Measurements from ENCODE around the gene MROH9.
"Not testable (repeated sequence)": the region's sequence is repeated elsewhere in the genome, so short reads cannot be mapped to it uniquely, and the experiment has no call there.

The MROH9 gene, protein sequence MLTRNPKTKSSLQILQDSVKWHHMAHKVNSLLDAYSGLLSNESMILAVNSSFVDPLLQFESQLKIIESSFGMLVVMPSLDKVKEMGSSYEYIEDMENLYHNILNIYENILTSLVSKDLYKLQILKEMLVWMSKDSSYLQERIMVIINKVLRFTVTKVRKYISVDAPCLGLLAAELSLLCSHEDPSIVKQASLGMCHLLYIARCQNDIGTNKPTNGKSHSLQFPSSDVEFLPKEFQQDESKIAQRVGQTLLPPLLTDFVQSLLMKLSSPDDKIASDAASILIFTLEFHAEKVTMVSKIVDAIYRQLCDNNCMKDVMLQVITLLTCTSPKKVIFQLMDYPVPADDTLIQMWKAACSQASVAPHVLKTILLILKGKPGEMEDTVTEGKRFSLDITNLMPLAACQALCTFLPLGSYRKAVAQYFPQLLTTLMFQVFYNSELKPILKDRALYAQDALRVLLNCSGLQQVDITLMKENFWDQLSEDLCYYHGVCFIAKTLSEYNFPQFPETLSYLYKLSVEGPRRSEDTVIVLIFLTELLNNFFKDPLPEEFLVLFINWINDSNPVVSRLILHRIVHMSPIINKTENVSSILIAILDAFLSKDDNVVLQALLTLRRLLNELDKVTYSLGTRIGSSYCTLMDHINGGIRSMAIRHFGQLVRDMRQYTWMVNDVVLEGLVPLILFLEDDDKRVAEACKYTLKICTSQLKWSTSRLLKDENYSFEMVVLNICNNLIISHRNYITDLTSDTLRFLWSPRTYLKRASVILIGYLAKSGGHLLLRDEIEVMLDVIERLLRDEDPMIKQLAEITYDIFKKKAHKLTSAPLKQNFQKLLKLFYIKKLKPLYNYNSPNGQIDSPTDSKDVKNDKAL

GRCh38 chr1:170935231-170935630, at the start of gene MROH9:
Gene MROH9, plus strand, starts transcription at chr1:170935534. Its CDS starts 10,023 bp downstream, at chr1:170945557.
- no peak within 1 kb of the TSS for H3K4me3 Mint-ChIP-seq
- no peaks in the 10 kb centered on the region for H3K4me1 Mint-ChIP-seq (ENCODE audit: low read depth)
- no peak within 1 kb of the TSS for H3K27ac Mint-ChIP-seq
- H3K36me3 Mint-ChIP-seq (ENCODE audit: low read depth), result no peaks in the 10 kb centered on the region
- no peaks in the 10 kb centered on the region for H3K9me3 Mint-ChIP-seq
- no peak for DNase-seq
- H3K27me3 Mint-ChIP-seq, result peaks cover 20% of the 10 kb centered on the region

DNA sequence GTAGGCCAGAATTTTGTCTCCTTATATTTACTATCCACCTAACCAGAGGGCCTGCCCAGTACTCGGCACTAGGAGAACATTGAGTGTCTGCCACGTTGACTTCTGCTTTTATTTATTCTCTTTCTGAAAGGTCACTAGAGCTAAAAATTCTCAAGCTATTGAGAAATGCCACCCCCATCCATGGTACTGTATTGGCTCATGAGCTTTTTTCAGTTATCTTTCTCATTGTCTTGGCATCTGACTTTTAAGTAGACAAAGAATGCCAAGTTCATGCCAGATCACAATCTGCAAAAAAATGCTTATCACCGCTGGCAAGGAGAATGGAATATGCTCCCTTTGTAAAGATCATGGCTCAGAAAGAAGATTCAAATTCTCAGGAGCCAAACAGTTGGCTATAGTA, 49.8 kb upstream of the MROH9 start:
- no peak overlapping the region for H3K4me3 Mint-ChIP-seq

DNA sequence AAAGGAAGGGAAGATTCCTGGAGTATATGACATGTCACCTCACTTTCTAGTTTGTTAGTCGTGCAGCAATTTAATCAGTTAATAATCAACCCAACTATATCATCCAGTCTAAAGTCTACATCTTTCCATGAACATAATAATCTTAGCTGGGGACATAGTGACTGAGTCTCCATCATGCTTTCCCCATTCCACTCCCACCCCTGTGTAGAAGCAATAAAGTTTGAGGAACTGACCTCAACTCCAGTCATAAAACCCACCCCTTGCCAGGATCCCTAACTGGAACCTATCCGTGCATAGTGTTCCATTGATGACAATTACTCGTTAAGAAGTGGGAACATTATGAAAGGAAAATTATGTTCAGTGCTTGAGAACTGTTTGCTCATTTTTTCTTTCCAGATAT, 48.9 kb upstream of the MROH9 start:
- Mint-ChIP-seq H3K4me1 (ENCODE audit: low read depth) (no peaks in the 10 kb centered on the region), H3K27me3 (peaks cover 17% of the 10 kb centered on the region), H3K4me3 (no peak overlapping the region), H3K9me3 (no peaks in the 10 kb centered on the region), H3K36me3 (ENCODE audit: low read depth) (no peaks in the 10 kb centered on the region), H3K27ac (no peak overlapping the region)
- no peak for DNase-seq

More for the DNA sequence above, 49.8 kb upstream of the MROH9 start:
- Mint-ChIP-seq H3K4me1 (ENCODE audit: low read depth) (no peaks in the 10 kb centered on the region), H3K9me3 (no peaks in the 10 kb centered on the region), H3K36me3 (ENCODE audit: low read depth) (no peaks in the 10 kb centered on the region), H3K27me3 (peaks cover 11% of the 10 kb centered on the region), H3K27ac (no peak overlapping the region)
- DNase-seq, result no peak

- H3K9me3 Mint-ChIP-seq, result no peaks in the 10 kb centered on the region
- H3K4me1 Mint-ChIP-seq (ENCODE audit: low read depth), result no peaks in the 10 kb centered on the region
- DNase-seq, result no peak
- H3K4me3 Mint-ChIP-seq, result no peak overlapping the region
- H3K27me3 Mint-ChIP-seq, result peaks cover 17% of the 10 kb centered on the region
- H3K27ac Mint-ChIP-seq, result no peak overlapping the region
- H3K36me3 Mint-ChIP-seq (ENCODE audit: low read depth), result no peaks in the 10 kb centered on the region
Observed at GRCh38 chr1:170887726-170888125, 47.6 kb upstream of the MROH9 start.

DNA sequence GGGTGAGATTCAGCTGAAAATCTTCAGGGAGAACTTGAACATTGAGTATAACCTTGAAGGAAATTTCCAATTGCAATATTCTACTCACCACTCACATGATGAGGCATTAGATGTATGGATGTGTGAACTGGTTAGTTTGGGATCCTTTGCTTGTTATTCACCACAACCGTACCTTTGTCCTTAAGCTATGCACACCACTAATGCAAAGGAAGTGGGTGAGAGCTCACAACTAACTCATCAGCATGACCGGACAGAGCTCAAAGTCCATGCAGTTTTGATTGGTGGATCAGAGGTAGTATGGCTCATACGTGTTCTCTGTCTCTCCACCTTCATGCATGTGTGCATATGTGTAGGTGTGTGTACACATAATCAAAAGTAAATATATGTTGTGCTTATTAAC, 43.5 kb upstream of the MROH9 start:
- no peak for DNase-seq
- H3K27ac Mint-ChIP-seq, result no peak overlapping the region
- no peaks in the 10 kb centered on the region for H3K4me1 Mint-ChIP-seq (ENCODE audit: low read depth)
- H3K27me3 Mint-ChIP-seq, result peaks cover 27% of the 10 kb centered on the region
- no peaks in the 10 kb centered on the region for H3K36me3 Mint-ChIP-seq (ENCODE audit: low read depth)
- no peaks in the 10 kb centered on the region for H3K9me3 Mint-ChIP-seq
- no peak overlapping the region for H3K4me3 Mint-ChIP-seq

GRCh38 chr1:170893655-170894297, 41.6 kb upstream of the MROH9 start:
- Mint-ChIP-seq H3K36me3 (ENCODE audit: low read depth) (no peaks in the 10 kb centered on the region), H3K4me1 (ENCODE audit: low read depth) (no peaks in the 10 kb centered on the region), H3K27me3 (peaks cover 33% of the 10 kb centered on the region), H3K27ac (no peak overlapping the region), H3K9me3 (no peaks in the 10 kb centered on the region), H3K4me3 (no peak overlapping the region)
- DNase-seq, result no peak

DNA sequence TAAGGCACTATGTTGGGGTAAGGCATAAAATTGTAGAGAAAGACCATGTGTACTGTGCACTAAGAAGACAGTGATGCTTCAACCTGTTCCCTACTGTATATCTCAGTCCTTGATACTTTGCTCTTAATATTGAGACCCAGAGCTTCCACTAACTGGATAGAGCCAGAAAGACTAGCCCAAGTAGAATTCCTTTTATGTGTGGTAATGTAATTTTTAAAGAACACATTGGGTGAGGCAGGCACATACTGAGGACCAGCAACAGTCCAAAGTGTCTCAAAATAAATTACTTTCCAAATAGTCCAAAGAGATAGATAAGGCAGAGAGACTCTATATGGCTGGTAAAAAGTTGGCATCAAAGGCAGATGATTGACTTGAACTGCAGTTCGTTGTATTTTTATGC, 31.4 kb upstream of the MROH9 start:
- H3K36me3 Mint-ChIP-seq (ENCODE audit: low read depth), result no peaks in the 10 kb centered on the region
- no peaks in the 10 kb centered on the region for H3K4me1 Mint-ChIP-seq (ENCODE audit: low read depth)
- no peak overlapping the region for H3K27ac Mint-ChIP-seq
- no peak overlapping the region for H3K4me3 Mint-ChIP-seq
- H3K27me3 Mint-ChIP-seq, result peaks cover 8% of the 10 kb centered on the region
- peaks cover 4% of the 10 kb centered on the region for H3K9me3 Mint-ChIP-seq
- no peak for DNase-seq

DNA sequence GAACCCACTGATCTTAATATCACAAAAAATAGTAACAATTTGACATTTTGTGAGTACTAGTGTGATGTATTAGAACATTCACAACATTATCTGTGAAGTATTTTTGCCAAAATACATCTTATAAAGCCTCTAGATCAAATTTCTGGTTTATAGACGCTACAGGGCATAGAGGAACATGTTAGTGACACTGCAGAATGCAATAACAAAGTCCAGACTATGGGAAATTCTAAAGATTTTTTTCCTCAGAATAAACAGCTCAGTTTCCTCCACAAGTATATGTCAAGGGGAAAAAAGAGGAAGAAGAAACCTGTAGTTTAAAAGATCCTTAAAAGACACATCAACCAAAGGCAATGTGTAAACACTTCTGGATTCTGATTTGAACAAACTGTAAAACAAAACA, 26.4 kb upstream of the MROH9 start:
- no peaks in the 10 kb centered on the region for H3K9me3 Mint-ChIP-seq
- no peaks in the 10 kb centered on the region for H3K4me1 Mint-ChIP-seq (ENCODE audit: low read depth)
- DNase-seq, result no peak
- H3K27me3 Mint-ChIP-seq, result peaks cover 12% of the 10 kb centered on the region
- H3K4me3 Mint-ChIP-seq, result no peak overlapping the region
- no peaks in the 10 kb centered on the region for H3K36me3 Mint-ChIP-seq (ENCODE audit: low read depth)
- no peak overlapping the region for H3K27ac Mint-ChIP-seq

DNA sequence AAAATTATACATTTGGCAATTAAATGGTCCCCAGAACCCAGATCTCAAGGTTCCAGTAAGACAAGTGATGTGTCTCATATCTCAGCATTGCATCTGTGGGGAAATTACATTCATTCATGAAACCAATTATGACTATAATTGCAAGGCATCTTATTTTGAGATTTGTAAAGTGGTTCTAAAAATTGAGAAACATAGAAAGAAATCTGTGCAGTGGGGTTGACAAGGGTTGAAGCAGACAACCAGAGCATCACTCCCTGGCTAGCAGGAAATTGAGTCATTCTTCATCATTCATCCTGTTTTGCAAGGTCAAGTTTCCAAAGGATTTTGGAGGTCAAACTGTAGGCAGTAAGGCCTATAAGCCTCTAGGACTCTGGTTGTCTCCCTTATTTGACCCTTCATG, 25.1 kb upstream of the MROH9 start:
- Mint-ChIP-seq H3K4me3 (no peak overlapping the region), H3K27ac (no peak overlapping the region), H3K27me3 (peaks cover 15% of the 10 kb centered on the region), H3K36me3 (ENCODE audit: low read depth) (no peaks in the 10 kb centered on the region), H3K4me1 (ENCODE audit: low read depth) (no peaks in the 10 kb centered on the region), H3K9me3 (no peaks in the 10 kb centered on the region)
- no peak for DNase-seq

GRCh38 chr1:170917373-170917772, 18.0 kb upstream of the MROH9 start:
- no peak for DNase-seq
- no peak overlapping the region for H3K27ac Mint-ChIP-seq
- no peaks in the 10 kb centered on the region for H3K4me1 Mint-ChIP-seq (ENCODE audit: low read depth)

GRCh38 chr1:170924656-170925055, 10.7 kb upstream of the MROH9 start:
- not testable (repeated sequence) for H3K4me1 Mint-ChIP-seq (ENCODE audit: low read depth); DNase-seq; H3K4me3 Mint-ChIP-seq; H3K27me3 Mint-ChIP-seq; H3K36me3 Mint-ChIP-seq (ENCODE audit: low read depth); H3K27ac Mint-ChIP-seq
- H3K9me3 Mint-ChIP-seq, result peaks cover 20% of the 10 kb centered on the region

More at GRCh38 chr1:170917373-170917772, 18.0 kb upstream of the MROH9 start:
- H3K27me3 Mint-ChIP-seq, result peaks cover 20% of the 10 kb centered on the region
- H3K4me3 Mint-ChIP-seq, result no peak overlapping the region
- H3K36me3 Mint-ChIP-seq (ENCODE audit: low read depth), result no peaks in the 10 kb centered on the region
- peaks cover 26% of the 10 kb centered on the region for H3K9me3 Mint-ChIP-seq

DNA sequence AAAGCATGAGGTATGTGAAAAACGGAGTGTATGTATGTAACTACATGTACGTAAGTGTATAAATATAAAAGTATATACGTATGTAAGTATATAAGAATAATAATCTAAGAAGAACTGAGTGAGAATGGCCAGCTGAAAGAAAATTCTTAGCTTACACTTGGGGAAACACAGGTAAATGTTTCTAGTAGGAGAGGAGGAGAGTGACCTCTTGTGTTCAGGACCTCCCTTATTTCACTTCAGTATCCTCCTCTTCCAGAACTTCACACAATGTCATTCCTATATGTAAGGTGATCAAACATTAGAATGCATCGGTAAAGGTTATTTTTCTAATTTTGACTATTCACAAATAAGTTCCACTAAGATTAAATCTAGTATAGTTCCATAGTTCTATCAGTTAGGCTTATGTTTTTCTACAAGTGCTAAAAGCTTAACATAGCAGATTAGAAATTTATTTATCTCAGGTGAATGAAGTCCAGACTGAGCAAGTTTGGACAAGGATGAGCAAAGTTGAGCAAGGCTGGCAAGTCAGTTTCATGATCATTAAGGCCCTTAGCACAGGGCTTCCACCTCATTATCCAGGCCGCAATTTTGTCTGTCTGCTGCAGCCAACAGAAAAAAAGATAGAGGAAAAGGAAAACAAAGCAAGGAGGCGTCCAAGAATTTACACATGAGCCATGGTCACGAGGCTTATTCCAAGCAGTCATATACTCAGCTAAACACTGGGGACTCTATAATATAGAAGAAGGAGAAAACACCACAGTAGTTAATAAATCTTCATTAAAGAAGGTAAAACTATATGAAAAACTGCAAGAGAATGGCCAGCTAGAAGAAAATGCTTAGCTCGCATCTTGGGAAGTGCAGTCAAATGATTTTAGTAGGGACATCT, 7.1 kb upstream of the MROH9 start:
- no peaks in the 10 kb centered on the region for H3K9me3 Mint-ChIP-seq
- H3K4me1 Mint-ChIP-seq (ENCODE audit: low read depth), result peaks cover 1% of the 10 kb centered on the region
- H3K27ac Mint-ChIP-seq, result no peak overlapping the region
- no peak overlapping the region for H3K4me3 Mint-ChIP-seq
- no peaks in the 10 kb centered on the region for H3K36me3 Mint-ChIP-seq (ENCODE audit: low read depth)
- peaks cover 6% of the 10 kb centered on the region for H3K27me3 Mint-ChIP-seq
- DNase-seq, result no peak

DNA sequence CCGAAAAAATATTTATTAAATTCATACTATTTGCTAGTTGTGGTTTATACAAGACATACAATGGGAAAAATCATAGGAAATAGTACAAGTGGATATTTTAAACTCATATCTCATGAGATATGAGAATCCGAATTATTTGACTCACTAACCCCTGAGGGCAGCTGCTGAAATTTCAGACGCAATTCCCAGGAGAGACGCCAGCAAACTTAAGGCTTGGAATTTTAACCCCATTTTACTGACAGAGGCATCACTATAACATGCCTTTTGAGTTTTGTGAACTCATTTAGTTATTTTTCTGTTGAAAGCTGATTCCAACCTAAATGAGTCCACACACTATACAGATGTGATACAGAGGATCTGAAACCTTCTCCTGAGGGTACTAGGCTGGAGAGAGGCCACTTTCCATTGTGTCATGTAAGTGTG, 5.9 kb upstream of the MROH9 start:
- no peak for DNase-seq
- H3K27me3 Mint-ChIP-seq, result peaks cover 6% of the 10 kb centered on the region
- H3K36me3 Mint-ChIP-seq (ENCODE audit: low read depth), result no peaks in the 10 kb centered on the region
- H3K9me3 Mint-ChIP-seq, result no peaks in the 10 kb centered on the region
- H3K27ac Mint-ChIP-seq, result no peak overlapping the region
- peaks cover 1% of the 10 kb centered on the region for H3K4me1 Mint-ChIP-seq (ENCODE audit: low read depth)
- no peak overlapping the region for H3K4me3 Mint-ChIP-seq

Data from activated T-cell treated with anti-CD3 and anti-CD28 coated beads, Interleukin-2, amount 50 U/mL, for 24 hours (primary cell).